Measurements from ENCODE around the gene RAD9A.

DNA sequence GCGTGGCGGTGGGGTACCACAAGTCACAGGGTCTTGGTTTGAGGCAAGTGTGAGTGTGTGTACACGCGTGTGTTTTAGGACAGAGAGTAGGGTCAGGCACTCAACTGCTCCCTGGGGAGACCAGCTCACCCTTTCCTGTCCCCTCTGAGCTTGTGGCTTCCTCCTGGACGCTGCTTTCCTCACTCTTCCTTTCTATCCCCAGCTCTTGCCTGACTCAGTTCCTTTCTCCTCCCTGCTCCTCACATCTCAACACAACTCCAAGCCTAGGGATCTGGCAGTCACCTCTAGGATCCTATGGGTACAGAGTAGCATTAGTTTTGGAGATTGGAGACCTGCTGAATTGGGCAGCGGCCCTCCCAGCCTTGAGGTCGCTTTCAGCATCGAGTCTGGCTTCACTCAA, 22.5 kb upstream of the RAD9A start:
- TF ChIP-seq EZH2 (IDR thresholded peaks at IDR 0.05; ENCODE audit: insufficient read depth, poor library complexity, severe bottlenecking) (no peak), EZH2phosphoT487 (IDR thresholded peaks at IDR 0.05; ENCODE audit: insufficient read depth, low read depth) (no peak)

Data from GM23248 (cell line).